Spleen (tissue), 7 donors: ENCODE measurements around the gene AGPS.

ENCODE experiments used
- POLR2A ChIP-seq, 3 donors: fragments of 450-650 bp; IDR thresholded peaks; one replicate each; pipeline ENCODE4 v1.5.1; 2017; ENCODE audit warnings: antibody characterized with exemption in 3 of 3, mild to moderate bottlenecking in 1 of 3
- TF ChIP-seq, protein P1 (sequence below), 11 experiments: fragments of 200-600 bp in 7 of 11; fragments of 450-650 bp in 4 of 11; sonication (generic) in 4 of 11; IDR thresholded peaks in 8 of 11; conservative IDR thresholded peaks in 3 of 11; 1 replicate in 7 of 11; 2 replicates in 4 of 11; pipeline versions ENCODE4 v1.4.0 to v1.8.0; 2016 to 2021; ENCODE audit warnings: antibody characterized with exemption in 11 of 11, inconsistent platforms in 4 of 11, mild to moderate bottlenecking in 1 of 11
- donor health status: DM: no; HTN: no; CAD: no; lungs with moderate emphysema.
- donor health status: DM: no; HTN: no; CAD: no.
- donor health status: DM: no; HTN: no; CAD: no.

DNA sequence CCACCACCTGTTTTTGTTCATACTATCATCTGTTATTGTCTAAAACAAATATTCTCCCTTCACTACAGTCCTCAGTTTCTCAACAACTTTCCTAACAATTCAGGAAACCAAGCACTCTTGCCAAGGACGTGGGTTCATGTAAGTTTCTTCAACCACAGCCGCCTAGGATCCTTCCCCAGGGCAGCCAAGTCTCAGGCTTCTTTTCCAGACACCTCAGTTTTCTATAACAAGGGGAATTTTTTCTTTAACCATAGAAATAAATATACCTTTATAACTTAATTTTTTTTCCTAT, 39.4 kb upstream of the AGPS start:
- TF ChIP-seq POLR2A (IDR thresholded peaks at IDR 0.05): no peak
- TF ChIP-seq, protein P1, sequence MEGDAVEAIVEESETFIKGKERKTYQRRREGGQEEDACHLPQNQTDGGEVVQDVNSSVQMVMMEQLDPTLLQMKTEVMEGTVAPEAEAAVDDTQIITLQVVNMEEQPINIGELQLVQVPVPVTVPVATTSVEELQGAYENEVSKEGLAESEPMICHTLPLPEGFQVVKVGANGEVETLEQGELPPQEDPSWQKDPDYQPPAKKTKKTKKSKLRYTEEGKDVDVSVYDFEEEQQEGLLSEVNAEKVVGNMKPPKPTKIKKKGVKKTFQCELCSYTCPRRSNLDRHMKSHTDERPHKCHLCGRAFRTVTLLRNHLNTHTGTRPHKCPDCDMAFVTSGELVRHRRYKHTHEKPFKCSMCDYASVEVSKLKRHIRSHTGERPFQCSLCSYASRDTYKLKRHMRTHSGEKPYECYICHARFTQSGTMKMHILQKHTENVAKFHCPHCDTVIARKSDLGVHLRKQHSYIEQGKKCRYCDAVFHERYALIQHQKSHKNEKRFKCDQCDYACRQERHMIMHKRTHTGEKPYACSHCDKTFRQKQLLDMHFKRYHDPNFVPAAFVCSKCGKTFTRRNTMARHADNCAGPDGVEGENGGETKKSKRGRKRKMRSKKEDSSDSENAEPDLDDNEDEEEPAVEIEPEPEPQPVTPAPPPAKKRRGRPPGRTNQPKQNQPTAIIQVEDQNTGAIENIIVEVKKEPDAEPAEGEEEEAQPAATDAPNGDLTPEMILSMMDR (IDR thresholded peaks at IDR 0.05 in 8 of 11, conservative IDR thresholded peaks at IDR 0.05 in 3 of 11): no peak
